CD4-positive, CD25-positive, alpha-beta regulatory T cell (primary cell): ENCODE results near the gene SCLY. TPM values are rescaled to one million over a fixed set of nuclear protein-coding genes. Genes with fewer than 3 reads are reported as not detected.

Source experiments
- ATAC-seq, 2 donors: fragments of 150-1000 bp; cut with Tn5 transposase; one replicate each; pipeline ENCODE4 v1.10.0; 2021; ENCODE audit warnings: low read depth in 2 of 2, moderate number of reproducible peaks in 2 of 2, moderate library complexity in 1 of 2
- DNase-seq, 3 donors: peaks; one replicate each; pipeline versions ENCODE4 v3.0.0 to v3.0.0-alpha.2; 2012 to 2022; ENCODE audit warnings: mixed read lengths in 1 of 3
- H3K27ac ChIP-seq: one replicate; pipeline ENCODE4 v1.7.0; 2013; ENCODE audit warnings: mild to moderate bottlenecking, low read length; ENCODE audit not compliant: insufficient read depth, poor library complexity, severe bottlenecking
- H3K27me3 ChIP-seq: one replicate; pipeline ENCODE4 v1.7.0; 2013; ENCODE audit warnings: low read length; ENCODE audit not compliant: control insufficient read depth, insufficient read depth
- H3K36me3 ChIP-seq: one replicate; pipeline ENCODE4 v1.7.0; 2013; ENCODE audit warnings: mild to moderate bottlenecking, low read length, moderate library complexity; ENCODE audit not compliant: control insufficient read depth, insufficient read depth
- H3K4me1 ChIP-seq: 2 replicates; pipeline ENCODE4 v1.7.0; 2013; ENCODE audit warnings: mild to moderate bottlenecking, low read length; ENCODE audit not compliant: insufficient read depth, control insufficient read depth, poor library complexity, severe bottlenecking
- H3K4me3 ChIP-seq: one replicate; pipeline ENCODE4 v1.7.0; 2013; ENCODE audit warnings: low read depth, mild to moderate bottlenecking, low read length, moderate library complexity
- H3K9me3 ChIP-seq, 2 experiments: 1 replicate in 1 of 2; 2 replicates in 1 of 2; pipeline ENCODE4 v1.7.0; 2013; ENCODE audit warnings: low read length in 2 of 2, mild to moderate bottlenecking in 1 of 2, moderate library complexity in 1 of 2; ENCODE audit not compliant: control insufficient read depth in 2 of 2
- H3K27ac Mint-ChIP-seq, 3 donors: one replicate each; pipeline ENCODE4 v1.8.0; 2020 to 2022; ENCODE audit warnings: mild to moderate bottlenecking in 3 of 3, mixed read lengths in 3 of 3, moderate library complexity in 2 of 3
- H3K27me3 Mint-ChIP-seq: one replicate; pipeline ENCODE4 v1.8.0; 2022; ENCODE audit warnings: mild to moderate bottlenecking, mixed read lengths
- H3K36me3 Mint-ChIP-seq: one replicate; pipeline ENCODE4 v1.8.0; 2020; ENCODE audit warnings: mixed read lengths
- H3K4me1 Mint-ChIP-seq, 4 donors: one replicate each; pipeline ENCODE4 v1.8.0; 2020 to 2022; ENCODE audit warnings: mixed read lengths in 4 of 4, mild to moderate bottlenecking in 1 of 4
- H3K4me3 Mint-ChIP-seq, 4 donors: one replicate each; pipeline ENCODE4 v1.8.0; 2020 to 2022; ENCODE audit warnings: mild to moderate bottlenecking in 4 of 4, mixed read lengths in 4 of 4, moderate library complexity in 3 of 4
- H3K9me3 Mint-ChIP-seq, 7 donors: one replicate each; pipeline ENCODE4 v1.8.0; 2020 to 2022; ENCODE audit warnings: mixed read lengths in 7 of 7, mild to moderate bottlenecking in 3 of 7, moderate library complexity in 2 of 7
- polyA plus RNA-seq, 4 donors: library from polyadenylated mRNA; unstranded; fragments of 300-500 nt; fragmentation: Illumina TruSeq; gene quantifications; one replicate each; pipeline ENCODE4 v1.2.3, GENCODE V29; 2021
- total RNA-seq: library from RNA; stranded (reverse); gene quantifications from one replicate; pipeline ENCODE4 v1.2.3, GENCODE V29; 2022

Gene SCLY
- total and polyA plus RNA-seq, 5 donors from 2014 or later: 10.3 to 17.8 (median 15.6) TPM

DNA sequence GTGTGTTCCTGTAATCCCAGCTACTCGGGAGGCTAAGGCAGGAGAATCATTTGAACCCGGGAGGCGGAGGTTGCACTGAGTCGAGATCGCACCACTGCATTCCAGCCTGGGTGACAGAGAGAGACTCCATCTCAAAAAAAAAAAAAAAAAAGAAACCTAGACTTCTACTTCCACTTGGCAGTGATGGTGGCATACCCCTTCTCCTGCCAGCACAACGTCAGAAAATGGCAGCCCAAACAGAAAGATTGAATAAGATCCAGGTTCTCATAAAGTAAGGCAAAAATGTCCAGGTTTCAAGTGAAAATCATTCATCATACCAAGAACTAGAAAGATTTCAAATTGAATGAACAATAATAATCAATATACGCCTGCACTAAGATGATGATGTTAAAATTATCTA, 24.0 kb downstream of the SCLY start:
- ATAC-seq: no peak
- H3K36me3 Mint-ChIP-seq: peaks cover 40% of the 10 kb centered on the region
- Histone ChIP-seq H3K4me3 (no peak overlapping the region), H3K27me3 (no peaks in the 10 kb centered on the region), H3K4me1 (no peaks in the 10 kb centered on the region), H3K36me3 (peaks cover 47% of the 10 kb centered on the region), H3K27ac (no peak overlapping the region), H3K9me3 (no peaks in the 10 kb centered on the region)
- H3K4me3 Mint-ChIP-seq: no peak overlapping the region
- peaks cover 0 to 7% (median 4%) of the 10 kb centered on the region in 4 donors for H3K4me1 Mint-ChIP-seq
- H3K27me3 Mint-ChIP-seq: no peaks in the 10 kb centered on the region
- DNase-seq: no peak
- peak overlapping the region in 1 of 3 donors; percentile 80 for H3K27ac Mint-ChIP-seq
- no peaks in the 10 kb centered on the region for H3K9me3 Mint-ChIP-seq

GRCh38 chr2:238085899-238086298, 25.1 kb downstream of the SCLY start:
- peaks cover 34% of the 10 kb centered on the region for H3K36me3 Mint-ChIP-seq
- no peak overlapping the region for H3K4me3 Mint-ChIP-seq

DNA sequence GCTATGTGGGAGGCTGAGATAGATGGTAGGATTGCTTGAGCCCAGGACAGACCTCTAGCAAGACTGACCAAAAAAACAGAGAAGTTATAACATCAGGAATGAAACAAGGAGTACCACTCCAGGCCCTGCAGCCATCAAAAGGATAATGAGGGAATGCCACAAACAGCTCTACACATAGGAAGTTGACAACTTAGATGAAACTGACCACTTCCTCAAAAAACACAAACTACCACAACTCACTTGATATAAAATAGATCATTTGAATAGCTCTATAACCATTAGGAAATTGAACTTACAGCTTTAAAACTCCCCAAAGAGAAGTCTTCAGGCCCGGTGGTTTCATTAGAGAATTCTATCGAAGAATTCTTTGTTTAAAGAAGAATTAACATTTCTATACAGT, 26.4 kb downstream of the SCLY start:
- no peak overlapping the region for H3K27ac ChIP-seq
- no peaks in the 10 kb centered on the region for H3K27me3 Mint-ChIP-seq
- no peaks in the 10 kb centered on the region for H3K9me3 ChIP-seq
- no peaks in the 10 kb centered on the region for H3K9me3 Mint-ChIP-seq
- H3K4me1 Mint-ChIP-seq: peaks cover 0 to 4% (median 3%) of the 10 kb centered on the region in 4 donors
- no peaks in the 10 kb centered on the region for H3K4me1 ChIP-seq
- no peak overlapping the region for H3K4me3 Mint-ChIP-seq
- ATAC-seq (no peak), DNase-seq (no peak)
- no peaks in the 10 kb centered on the region for H3K27me3 ChIP-seq
- peaks cover 28% of the 10 kb centered on the region for H3K36me3 Mint-ChIP-seq
- peak overlapping the region in 2 of 3 donors; percentile 31 to 38 for H3K27ac Mint-ChIP-seq
- H3K4me3 ChIP-seq: no peak overlapping the region
- H3K36me3 ChIP-seq: peaks cover 28% of the 10 kb centered on the region

More at GRCh38 chr2:238085899-238086298, 25.1 kb downstream of the SCLY start:
- peaks cover 40% of the 10 kb centered on the region for H3K36me3 ChIP-seq
- H3K9me3 ChIP-seq: no peaks in the 10 kb centered on the region
- Mint-ChIP-seq H3K27me3 (no peaks in the 10 kb centered on the region), H3K27ac (no peak overlapping the region), H3K4me1 (peaks cover 0 to 4% (median 3%) of the 10 kb centered on the region in 4 donors), H3K9me3 (no peaks in the 10 kb centered on the region)
- H3K4me3 ChIP-seq: no peak overlapping the region
- H3K27me3 ChIP-seq: no peaks in the 10 kb centered on the region
- H3K4me1 ChIP-seq: no peaks in the 10 kb centered on the region
- H3K27ac ChIP-seq: no peak overlapping the region
- DNase-seq (no peak), ATAC-seq (no peak)

GRCh38 chr2:238090887-238091286, 30.1 kb downstream of the SCLY start:
- Histone ChIP-seq H3K27me3 (no peaks in the 10 kb centered on the region), H3K4me1 (no peaks in the 10 kb centered on the region), H3K27ac (no peak overlapping the region), H3K4me3 (no peak overlapping the region), H3K9me3 (no peaks in the 10 kb centered on the region), H3K36me3 (peaks cover 5% of the 10 kb centered on the region)
- H3K36me3 Mint-ChIP-seq: peaks cover 20% of the 10 kb centered on the region
- ATAC-seq: no peak
- peak overlapping the region in 1 of 3 donors; percentile 51 for H3K27ac Mint-ChIP-seq
- no peaks in the 10 kb centered on the region for H3K9me3 Mint-ChIP-seq
- peaks cover 0 to 4% (median under 1%) of the 10 kb centered on the region in 4 donors for H3K4me1 Mint-ChIP-seq
- no peak for DNase-seq
- H3K27me3 Mint-ChIP-seq: no peaks in the 10 kb centered on the region
- no peak overlapping the region for H3K4me3 Mint-ChIP-seq

GRCh38 chr2:238091436-238092060, 30.7 kb downstream of the SCLY start:
- no peak overlapping the region for H3K27ac Mint-ChIP-seq
- H3K4me3 Mint-ChIP-seq: no peak overlapping the region

DNA sequence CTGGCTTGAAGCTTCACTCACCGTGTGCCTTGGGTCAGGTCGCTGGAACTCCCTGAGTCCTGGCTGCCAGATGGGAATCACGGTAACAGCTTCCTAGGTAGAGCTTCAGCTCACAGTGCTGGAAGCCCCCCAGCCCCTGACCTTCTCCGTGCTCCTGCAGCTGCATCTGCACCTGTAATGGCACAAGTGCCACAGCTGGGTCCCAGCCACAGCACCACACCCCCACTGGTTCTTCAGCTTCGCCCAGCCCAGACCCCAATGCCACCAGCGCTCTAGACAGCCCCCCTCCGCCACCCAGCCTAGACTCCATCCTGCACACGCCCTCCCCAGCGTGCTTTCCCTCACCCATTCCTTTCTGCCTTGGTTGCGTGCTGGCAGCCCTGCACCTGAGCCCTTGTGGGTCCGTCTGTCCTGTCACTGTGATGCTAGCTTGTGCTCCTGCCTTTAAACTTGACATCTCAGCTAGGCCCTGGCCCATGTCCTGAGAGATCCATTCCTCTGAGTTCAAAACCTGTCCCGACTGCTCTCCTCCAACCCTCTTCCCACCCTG, 31.8 kb downstream of the SCLY start:
- H3K27ac ChIP-seq: no peak overlapping the region
- H3K4me3 Mint-ChIP-seq: no peak overlapping the region
- ATAC-seq (no peak), DNase-seq (no peak)
- H3K4me1 Mint-ChIP-seq: peaks cover 0 to 4% (median 0%) of the 10 kb centered on the region in 4 donors
- no peak overlapping the region for H3K4me3 ChIP-seq
- no peaks in the 10 kb centered on the region for H3K4me1 ChIP-seq
- H3K9me3 Mint-ChIP-seq: no peaks in the 10 kb centered on the region
- H3K36me3 ChIP-seq: no peaks in the 10 kb centered on the region
- peak overlapping the region in 1 of 3 donors; percentile 46 for H3K27ac Mint-ChIP-seq
- no peaks in the 10 kb centered on the region for H3K27me3 Mint-ChIP-seq
- H3K36me3 Mint-ChIP-seq: peaks cover 12% of the 10 kb centered on the region
- H3K9me3 ChIP-seq: no peaks in the 10 kb centered on the region
- H3K27me3 ChIP-seq: no peaks in the 10 kb centered on the region

More at GRCh38 chr2:238091436-238092060, 30.7 kb downstream of the SCLY start:
- ATAC-seq (no peak), DNase-seq (no peak)
- no peaks in the 10 kb centered on the region for H3K36me3 ChIP-seq
- H3K4me1 ChIP-seq: no peaks in the 10 kb centered on the region
- no peaks in the 10 kb centered on the region for H3K9me3 Mint-ChIP-seq
- no peak overlapping the region for H3K4me3 ChIP-seq
- H3K36me3 Mint-ChIP-seq: peaks cover 19% of the 10 kb centered on the region
- H3K9me3 ChIP-seq: no peaks in the 10 kb centered on the region
- H3K27ac ChIP-seq: no peak overlapping the region
- no peaks in the 10 kb centered on the region for H3K27me3 ChIP-seq
- peaks cover 0 to 4% (median 2%) of the 10 kb centered on the region in 4 donors for H3K4me1 Mint-ChIP-seq
- H3K27me3 Mint-ChIP-seq: no peaks in the 10 kb centered on the region

GRCh38 chr2:238093181-238094140, 32.7 kb downstream of the SCLY start:
- H3K4me1 Mint-ChIP-seq: peaks cover 0 to 4% (median under 1%) of the 10 kb centered on the region in 4 donors
- no peaks in the 10 kb centered on the region for H3K9me3 ChIP-seq
- no peak overlapping the region for H3K4me3 Mint-ChIP-seq
- ATAC-seq (no peak), DNase-seq (no peak)
- no peaks in the 10 kb centered on the region for H3K36me3 ChIP-seq
- H3K36me3 Mint-ChIP-seq: peaks cover 12% of the 10 kb centered on the region
- no peaks in the 10 kb centered on the region for H3K4me1 ChIP-seq
- no peak overlapping the region for H3K27ac Mint-ChIP-seq
- no peaks in the 10 kb centered on the region for H3K9me3 Mint-ChIP-seq
- H3K27me3 Mint-ChIP-seq: no peaks in the 10 kb centered on the region
- no peak overlapping the region for H3K27ac ChIP-seq
- no peak overlapping the region for H3K4me3 ChIP-seq
- H3K27me3 ChIP-seq: no peaks in the 10 kb centered on the region
